Chondrocyte (in vitro differentiated cells): ENCODE data around the gene PSMD7. TPM values are rescaled to one million over a fixed set of nuclear protein-coding genes. Genes with fewer than 3 reads are reported as not detected.

Experiments used
- DNase-seq: peaks from one replicate; pipeline ENCODE4 v3.0.0; 2021; ENCODE audit warnings: mixed read lengths, low spot score
- H3K27ac Mint-ChIP-seq: one replicate; pipeline ENCODE4 v1.8.0; 2021; ENCODE audit warnings: mild to moderate bottlenecking, moderate library complexity, mixed read lengths; ENCODE audit not compliant: unreplicated experiment
- H3K27me3 Mint-ChIP-seq: 2 replicates; pipeline ENCODE4 v1.8.0; 2021; ENCODE audit warnings: low read depth, mixed read lengths
- H3K36me3 Mint-ChIP-seq: 2 replicates; pipeline ENCODE4 v1.8.0; 2021; ENCODE audit warnings: low read depth, mixed read lengths
- H3K4me1 Mint-ChIP-seq: 2 replicates; pipeline ENCODE4 v1.8.0; 2021; ENCODE audit warnings: low read depth, mild to moderate bottlenecking, mixed read lengths
- H3K4me3 Mint-ChIP-seq: one replicate; pipeline ENCODE4 v1.8.0; 2021; ENCODE audit warnings: mild to moderate bottlenecking, moderate library complexity, mixed read lengths; ENCODE audit not compliant: unreplicated experiment
- H3K9me3 Mint-ChIP-seq: 2 replicates; pipeline ENCODE4 v1.8.0; 2021; ENCODE audit warnings: low read depth, mixed read lengths
- total RNA-seq: library from RNA; stranded (reverse); gene quantifications from 3 replicates; pipeline ENCODE4 v1.2.1, GENCODE V29; 2021
- TF ChIP-seq, protein P1 (sequence below): fragments of 200-600 bp; sonication (generic); IDR thresholded peaks from 2 replicates; pipeline ENCODE4 v1.5.0; 2021; ENCODE audit warnings: antibody characterized with exemption, mild to moderate bottlenecking, moderate library complexity

Gene PSMD7
- total RNA-seq, 1 donor from 2014 or later = 76.4 TPM

DNA sequence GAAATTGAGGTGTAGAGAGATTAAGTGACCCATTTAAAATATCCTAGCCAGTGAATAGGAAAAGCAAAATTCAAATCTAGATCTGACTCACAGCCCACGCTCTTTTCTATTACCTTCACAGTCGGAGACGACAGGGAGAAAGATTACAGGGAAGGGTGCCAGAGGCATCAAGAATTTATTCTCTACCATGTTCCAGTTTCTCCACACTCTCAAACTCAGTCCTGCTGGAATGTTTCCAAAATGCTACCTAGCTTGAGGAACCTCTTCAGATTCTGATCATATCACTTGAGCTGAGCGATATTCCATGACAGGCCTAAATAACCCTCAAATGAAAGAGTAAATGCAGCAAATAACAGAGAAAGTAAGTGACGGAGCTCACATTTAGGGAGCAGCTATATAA lies 5.4 kb upstream of the PSMD7 start:
- Mint-ChIP-seq H3K27me3 (no peaks in the 10 kb centered on the region), H3K27ac (no peak overlapping the region), H3K9me3 (peaks cover 12% of the 10 kb centered on the region), H3K4me1 (peaks cover 11% of the 10 kb centered on the region), H3K4me3 (no peak overlapping the region), H3K36me3 (peaks cover 4% of the 10 kb centered on the region)
- TF ChIP-seq, protein P1, sequence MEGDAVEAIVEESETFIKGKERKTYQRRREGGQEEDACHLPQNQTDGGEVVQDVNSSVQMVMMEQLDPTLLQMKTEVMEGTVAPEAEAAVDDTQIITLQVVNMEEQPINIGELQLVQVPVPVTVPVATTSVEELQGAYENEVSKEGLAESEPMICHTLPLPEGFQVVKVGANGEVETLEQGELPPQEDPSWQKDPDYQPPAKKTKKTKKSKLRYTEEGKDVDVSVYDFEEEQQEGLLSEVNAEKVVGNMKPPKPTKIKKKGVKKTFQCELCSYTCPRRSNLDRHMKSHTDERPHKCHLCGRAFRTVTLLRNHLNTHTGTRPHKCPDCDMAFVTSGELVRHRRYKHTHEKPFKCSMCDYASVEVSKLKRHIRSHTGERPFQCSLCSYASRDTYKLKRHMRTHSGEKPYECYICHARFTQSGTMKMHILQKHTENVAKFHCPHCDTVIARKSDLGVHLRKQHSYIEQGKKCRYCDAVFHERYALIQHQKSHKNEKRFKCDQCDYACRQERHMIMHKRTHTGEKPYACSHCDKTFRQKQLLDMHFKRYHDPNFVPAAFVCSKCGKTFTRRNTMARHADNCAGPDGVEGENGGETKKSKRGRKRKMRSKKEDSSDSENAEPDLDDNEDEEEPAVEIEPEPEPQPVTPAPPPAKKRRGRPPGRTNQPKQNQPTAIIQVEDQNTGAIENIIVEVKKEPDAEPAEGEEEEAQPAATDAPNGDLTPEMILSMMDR = no peak
- DNase-seq = no peak

DNA sequence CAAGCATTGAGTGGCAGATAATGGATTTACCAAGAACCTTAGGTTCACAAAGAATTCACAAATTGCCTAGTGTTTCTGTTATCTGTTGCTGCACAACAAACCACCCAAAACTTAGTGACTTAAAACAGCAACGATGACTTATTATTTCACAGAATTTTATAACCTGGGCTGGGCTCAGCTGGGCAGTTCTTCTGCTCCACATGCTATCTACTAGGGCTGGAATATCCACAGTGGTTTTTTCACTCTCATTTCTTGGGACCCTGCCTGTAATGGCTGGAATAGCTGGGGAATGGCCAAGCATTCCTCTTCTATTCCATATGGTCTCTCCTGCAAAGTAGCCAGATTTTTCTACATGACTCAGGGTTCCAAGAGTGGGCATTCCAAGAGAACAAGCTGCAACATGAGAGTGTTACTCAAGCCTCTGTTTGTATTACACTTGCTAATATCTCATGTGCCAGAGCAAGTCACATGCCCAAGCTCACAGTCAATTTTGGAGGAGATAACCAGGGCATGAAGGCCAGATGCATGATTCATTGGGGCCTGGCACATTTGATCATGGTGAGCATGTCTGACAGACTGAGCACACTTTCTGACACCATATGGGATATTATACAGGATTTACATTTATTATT lies 4.9 kb upstream of the PSMD7 start:
- Mint-ChIP-seq H3K27ac (no peak overlapping the region), H3K4me3 (no peak overlapping the region), H3K9me3 (peaks cover 12% of the 10 kb centered on the region), H3K4me1 (peaks cover 12% of the 10 kb centered on the region), H3K36me3 (peaks cover 4% of the 10 kb centered on the region), H3K27me3 (no peaks in the 10 kb centered on the region)
- TF ChIP-seq, protein P1 = no peak
- DNase-seq = no peak

DNA sequence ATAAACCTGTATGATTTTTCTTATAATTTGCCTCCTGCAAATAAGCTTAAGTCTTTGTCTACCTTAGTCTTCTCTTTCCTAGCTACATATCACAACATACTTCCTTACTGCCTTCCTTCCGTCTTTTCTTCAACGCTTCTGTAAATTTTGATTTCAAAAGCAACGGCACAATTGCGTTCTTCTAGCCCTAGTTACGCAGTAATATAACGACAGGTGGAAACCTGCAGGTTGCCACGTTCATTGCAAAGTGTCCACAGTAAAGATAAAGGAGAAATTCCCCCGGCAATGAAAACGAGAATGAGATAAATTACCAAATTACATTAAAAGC lies 546 bp upstream of the PSMD7 start:
- Mint-ChIP-seq H3K36me3 (peaks cover 12% of the 10 kb centered on the region), H3K4me3 (peak overlapping the region; percentile 74), H3K9me3 (peaks cover 9% of the 10 kb centered on the region), H3K4me1 (peaks cover 35% of the 10 kb centered on the region), H3K27me3 (no peaks in the 10 kb centered on the region), H3K27ac (peak overlapping the region; percentile 99)
- no peak for DNase-seq
- TF ChIP-seq, protein P1 = no peak

DNA sequence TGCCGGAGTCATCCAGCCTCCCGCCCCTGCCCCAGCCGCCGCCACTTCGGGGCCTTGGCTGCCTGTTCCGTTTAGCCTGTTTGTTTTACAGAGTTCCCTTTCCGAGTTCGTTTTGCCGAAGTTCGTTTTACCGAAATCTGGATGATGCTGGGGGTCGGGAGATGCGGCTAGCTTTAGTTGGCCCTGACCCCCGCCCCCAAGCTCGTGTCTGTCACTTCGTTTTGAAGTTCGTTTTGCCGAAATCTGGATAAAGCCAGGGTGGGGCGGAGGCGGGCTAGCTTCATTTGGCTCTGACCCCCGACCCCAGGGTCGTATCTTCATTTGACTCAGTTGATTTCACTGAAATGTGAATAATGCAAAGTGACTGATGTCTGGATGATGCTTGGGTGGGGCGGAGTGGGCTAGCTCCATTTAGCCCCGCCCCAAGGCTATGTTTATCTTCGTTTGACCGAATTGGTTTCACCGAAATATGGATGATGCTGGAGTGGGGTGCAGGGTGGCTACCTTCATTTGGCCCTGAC lies 591 bp downstream of the PSMD7 start:
- Mint-ChIP-seq H3K27ac (peak overlapping the region; percentile 99), H3K9me3 (no peaks in the 10 kb centered on the region)
- DNase-seq = no peak

DNA sequence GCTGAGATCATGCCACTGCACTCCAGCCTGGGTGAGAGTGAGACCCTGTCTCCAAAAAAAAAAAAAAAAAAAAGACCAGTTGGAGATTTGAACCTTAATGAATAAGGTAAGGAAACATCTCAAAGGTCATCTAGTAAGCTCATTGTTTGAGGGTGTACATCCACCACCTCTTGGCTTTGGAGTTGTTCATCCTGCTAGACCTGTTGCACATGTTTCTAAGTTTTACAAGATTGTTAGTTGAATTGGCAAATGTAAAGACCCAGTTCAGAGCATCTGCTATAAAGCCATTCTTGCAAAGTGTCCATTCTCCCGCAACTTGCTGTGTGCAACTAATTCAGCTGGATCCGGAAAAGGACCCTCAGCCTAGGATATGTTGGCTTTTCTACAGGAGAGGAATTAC lies 1.5 kb downstream of the PSMD7 start:
- peak overlapping the region; percentile 99 for H3K27ac Mint-ChIP-seq
- H3K36me3 Mint-ChIP-seq = peaks cover 22% of the 10 kb centered on the region
- DNase-seq = no peak
- peaks cover 35% of the 10 kb centered on the region for H3K4me1 Mint-ChIP-seq
- no peaks in the 10 kb centered on the region for H3K27me3 Mint-ChIP-seq
- TF ChIP-seq, protein P1 = no peak
- no peaks in the 10 kb centered on the region for H3K9me3 Mint-ChIP-seq
- peak overlapping the region; percentile 74 for H3K4me3 Mint-ChIP-seq

More for the DNA sequence above, 591 bp downstream of the PSMD7 start:
- Mint-ChIP-seq H3K27me3 (no peaks in the 10 kb centered on the region), H3K4me3 (peak overlapping the region; percentile 74), H3K36me3 (peaks cover 17% of the 10 kb centered on the region), H3K4me1 (peaks cover 35% of the 10 kb centered on the region)
- TF ChIP-seq, protein P1 = no peak
